Vagina (tissue), 2 donors: ENCODE results near the gene HSD11B2.

Experiments
- CTCF ChIP-seq, 3 experiments: fragments of 450-650 bp in 2 of 3; fragments of 200-600 bp in 1 of 3; sonication (generic) in 1 of 3; IDR thresholded peaks; one replicate each; pipeline ENCODE4 v1.5.1; 2017 to 2019; ENCODE audit warnings: antibody characterized with exemption in 3 of 3, mild to moderate bottlenecking in 2 of 3, moderate library complexity in 2 of 3
- POLR2A ChIP-seq, 2 donors: fragments of 450-650 bp; IDR thresholded peaks; one replicate each; pipeline ENCODE4 v1.6.1; 2017; ENCODE audit warnings: antibody characterized with exemption in 2 of 2, mild to moderate bottlenecking in 2 of 2, moderate library complexity in 2 of 2

GRCh38 chr16:67393111-67393787, 37.7 kb upstream of the HSD11B2 start, which contains the start of gene TPPP3:
- peak in 1 of 3 experiments; percentile 12 for TF ChIP-seq CTCF (IDR thresholded peaks at IDR 0.05)
- no peak for TF ChIP-seq POLR2A (IDR thresholded peaks at IDR 0.05)
